Middle frontal gyrus (tissue), 1 donor: ENCODE data around the gene ANKRD29.
"Not testable (repeated sequence)": the region's sequence is repeated elsewhere in the genome, so short reads cannot be mapped to it uniquely, and the experiment has no call there.

Experiments
- DNase-seq: peaks from one replicate; pipeline ENCODE4 v3.0.0-alpha.2; 2015; ENCODE audit warnings: low spot score; ENCODE audit errors: extremely low spot score

The ANKRD29 gene

DNA sequence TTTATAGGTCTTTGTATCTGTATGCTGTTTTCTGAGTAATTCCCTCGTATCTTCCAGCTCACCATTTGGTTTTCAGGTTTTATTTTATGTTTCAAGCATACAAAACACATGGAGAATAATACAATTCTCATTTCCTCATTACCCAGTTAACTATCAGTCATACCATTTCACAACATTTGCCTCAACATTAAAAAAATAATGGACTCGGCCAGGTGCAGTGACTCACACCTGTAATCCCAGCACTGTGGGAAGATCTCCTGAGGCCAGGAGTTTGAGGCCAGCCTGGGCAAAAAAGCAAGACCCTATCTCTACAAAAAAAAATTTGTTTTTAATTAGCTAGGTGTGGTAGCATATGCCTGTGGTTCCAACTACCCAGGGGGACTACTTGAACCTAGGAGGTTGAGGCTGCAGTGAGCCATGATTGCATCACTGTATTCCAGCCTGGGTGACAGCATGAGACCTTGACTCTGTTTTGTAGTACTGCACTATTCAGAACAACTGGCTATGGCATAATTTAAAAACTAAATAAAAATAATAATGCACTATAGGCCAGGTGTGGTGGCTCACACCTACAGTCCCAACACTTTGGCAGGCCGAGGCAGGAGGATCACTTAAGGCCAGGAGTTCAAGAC lies 96.7 kb downstream of the ANKRD29 start:
- DNase-seq: no peak

DNA sequence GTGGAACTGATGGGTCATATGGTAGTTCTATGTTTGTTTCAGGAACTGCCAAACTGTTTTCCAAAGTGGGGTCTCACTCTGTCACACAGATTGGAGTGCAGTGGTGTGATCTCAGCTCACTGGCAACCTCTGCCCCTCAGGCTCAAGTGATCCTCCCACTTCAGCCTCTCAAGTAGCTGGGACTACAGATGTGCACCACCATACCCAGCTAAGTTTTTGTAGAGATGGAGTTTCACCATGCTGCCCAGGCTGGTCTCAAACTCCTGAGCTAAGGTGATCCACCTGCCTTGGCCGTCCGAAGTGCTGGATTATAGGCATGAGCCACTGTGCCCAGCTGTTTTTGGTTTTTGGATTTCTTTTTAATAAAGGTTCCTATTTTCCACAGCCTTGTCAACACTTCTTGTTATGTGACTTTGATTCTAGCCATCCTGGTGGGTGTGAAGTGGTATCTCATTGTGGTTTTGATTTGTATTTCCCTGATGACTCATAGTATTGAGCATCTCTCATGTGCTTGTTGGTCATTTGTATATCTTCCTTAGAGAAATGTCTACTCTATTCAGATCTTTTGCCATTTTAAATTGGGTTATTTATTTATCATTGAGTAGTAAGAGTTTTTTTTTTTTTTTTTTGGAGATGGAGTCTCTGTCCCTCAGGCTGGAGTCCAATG lies 99.2 kb downstream of the ANKRD29 start:
- DNase-seq: no peak

DNA sequence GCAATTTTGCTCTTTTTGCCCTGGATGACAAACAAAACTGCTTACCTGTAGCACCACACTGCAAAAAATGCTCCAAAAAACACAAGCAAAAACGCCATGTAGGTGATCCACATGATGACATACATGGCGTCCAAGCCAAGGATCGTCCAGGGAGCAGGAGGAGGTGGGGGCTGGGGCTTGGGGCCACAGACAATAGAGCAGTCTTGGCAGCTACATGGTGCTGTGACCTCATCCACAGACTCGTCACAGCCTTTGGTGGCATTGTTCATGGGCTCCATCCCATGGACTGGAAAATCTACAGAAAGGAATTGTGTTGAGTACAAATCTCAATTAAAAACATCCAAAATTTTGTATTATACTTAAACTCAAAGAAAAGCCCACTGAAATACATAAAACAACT lies 102.5 kb downstream of the ANKRD29 start:
- DNase-seq: peak; percentile 23

DNA sequence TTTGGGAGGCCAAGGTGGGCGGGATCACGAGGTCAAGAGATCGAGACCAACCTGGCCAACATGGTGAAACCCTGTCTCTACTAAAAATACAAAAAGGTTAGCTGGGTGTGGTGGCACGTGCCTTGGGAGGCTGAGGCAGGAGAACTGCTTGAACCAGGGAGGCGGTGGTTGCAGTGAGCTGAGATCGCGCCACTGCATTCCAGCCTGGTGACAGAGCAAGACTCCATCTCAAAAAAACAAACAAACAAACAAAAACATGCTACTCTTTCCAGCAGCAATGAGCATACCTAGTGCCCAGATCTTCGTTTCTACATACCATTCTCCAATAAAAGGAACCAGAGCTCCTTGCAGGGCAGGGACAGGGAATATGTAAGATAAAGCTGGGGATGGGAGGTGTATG lies 105.2 kb downstream of the ANKRD29 start:
- not testable (repeated sequence) for DNase-seq

DNA sequence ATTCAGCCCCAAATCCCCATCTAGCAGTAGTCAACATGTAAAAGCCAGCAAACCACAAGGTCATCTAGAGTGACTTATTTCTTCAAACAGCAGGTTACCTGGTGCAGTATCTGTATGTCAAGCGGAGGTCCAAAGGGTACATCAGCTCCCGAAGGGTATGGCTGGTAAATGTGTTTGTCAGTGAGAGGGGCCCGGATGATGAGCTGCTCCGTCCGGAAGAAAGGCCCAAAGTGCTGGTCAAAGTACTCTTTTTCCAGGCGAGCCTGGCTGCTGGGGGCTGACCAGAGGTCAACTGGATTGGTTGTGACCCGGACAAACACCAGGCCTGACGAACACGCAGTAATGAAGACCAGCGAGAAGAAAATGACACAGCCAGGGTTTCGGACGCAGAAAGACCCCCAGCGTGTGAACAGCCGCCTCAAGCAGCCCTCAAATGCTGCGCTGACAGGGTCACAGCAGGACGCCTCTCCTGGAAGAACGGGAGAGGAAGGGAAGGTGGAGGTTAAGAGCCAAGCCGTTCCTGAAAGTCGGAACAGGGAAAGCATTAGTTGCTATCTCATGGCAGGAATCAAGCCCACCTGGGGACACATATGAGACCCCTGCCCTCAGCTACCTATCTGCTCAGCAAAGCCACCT lies 106.4 kb downstream of the ANKRD29 start:
- DNase-seq: no peak

DNA sequence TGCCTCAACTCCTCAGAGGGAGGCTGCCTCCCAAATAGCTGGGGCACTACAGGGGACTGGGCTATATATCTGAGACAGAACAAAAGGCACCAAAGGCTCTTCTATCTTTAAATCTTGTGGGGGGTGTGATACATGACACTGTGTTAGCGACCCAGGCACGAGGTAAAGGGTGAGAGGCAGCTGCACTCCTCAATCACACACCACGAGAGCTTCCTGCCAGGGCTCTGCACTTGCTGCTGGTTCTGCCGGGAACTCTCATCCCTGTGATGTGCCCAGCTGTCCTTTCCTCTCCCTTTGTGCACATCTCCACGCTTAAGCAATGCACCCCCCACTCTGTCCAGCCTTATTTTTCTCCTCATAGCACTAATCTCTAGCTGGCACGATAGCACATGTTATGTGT lies 108.8 kb downstream of the ANKRD29 start:
- DNase-seq: no peak

DNA sequence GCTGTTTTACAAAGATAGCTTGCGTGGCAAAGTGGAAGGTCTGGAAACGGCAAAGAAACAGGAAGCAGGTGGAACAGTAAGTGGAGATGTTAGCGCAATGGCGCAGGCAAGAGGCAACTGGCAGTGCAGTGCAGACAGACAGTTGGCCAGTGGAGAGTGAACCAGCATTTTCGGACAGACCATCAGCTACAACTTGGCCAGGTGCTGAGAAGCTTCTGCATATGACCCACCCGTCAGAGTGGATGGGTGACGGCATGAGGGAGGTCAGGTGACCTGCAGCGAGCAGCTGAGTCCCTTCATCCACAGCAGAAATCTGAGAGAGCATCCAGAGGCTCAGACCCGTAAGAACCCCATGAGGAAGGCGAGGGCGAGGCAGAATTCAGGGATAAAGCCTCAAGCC lies 110.2 kb downstream of the ANKRD29 start:
- DNase-seq: no peak

DNA sequence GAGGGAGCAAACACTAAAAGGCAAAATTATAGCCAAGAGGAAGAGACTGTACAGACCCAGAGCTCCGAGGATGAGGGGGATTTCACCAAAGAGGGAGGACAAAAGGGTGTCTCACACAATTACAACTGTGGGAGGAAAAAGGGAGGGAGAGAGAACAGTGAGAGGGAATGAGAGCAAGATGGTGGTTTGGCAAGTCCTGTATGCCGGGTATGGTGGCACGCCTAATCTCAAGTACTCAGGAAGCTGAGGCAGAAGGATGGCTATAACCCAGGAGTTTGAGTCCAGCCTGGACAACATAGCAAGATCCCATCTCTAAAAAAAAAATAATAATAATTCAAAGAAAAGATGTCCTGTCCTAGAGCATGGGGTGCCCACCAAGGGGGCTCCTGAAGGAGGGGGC lies 110.7 kb downstream of the ANKRD29 start:
- DNase-seq: no peak

DNA sequence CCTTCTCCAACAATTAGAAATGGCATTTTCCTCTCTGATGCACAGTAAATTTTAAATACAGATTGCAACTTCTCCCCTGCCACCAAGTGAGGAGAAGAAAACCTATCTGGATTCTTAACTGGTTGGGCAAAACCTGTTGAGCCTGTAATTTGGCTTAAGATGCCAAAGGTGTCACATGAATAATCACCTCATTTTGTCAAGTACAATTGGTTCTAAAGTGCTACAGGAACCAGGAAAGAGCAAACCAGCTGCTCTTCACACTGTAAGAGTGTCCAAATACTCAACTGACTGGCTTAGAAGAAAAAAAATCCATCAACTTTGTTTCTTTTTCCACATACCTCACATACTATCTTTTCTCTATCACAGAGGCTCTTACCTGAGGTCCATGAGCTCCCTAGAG lies 111.8 kb downstream of the ANKRD29 start:
- DNase-seq: no peak
